HG03378 (cell line): ENCODE results near the gene RPL39.
"Not testable (repeated sequence)": the region's sequence is repeated elsewhere in the genome, so short reads cannot be mapped to it uniquely, and the experiment has no call there.

ENCODE experiments used
- ATAC-seq: cut with Tn5 transposase; IDR thresholded peaks from one replicate; pipeline ENCODE4 v1.9.1; 2021; ENCODE audit warnings: mild to moderate bottlenecking, moderate library complexity; ENCODE audit not compliant: unreplicated experiment

The RPL39 gene

GRCh38 chrX:119791437-119792231, at the start of gene RPL39:
RPL39 (minus strand) TSS chrX:119791630; CDS start chrX:119791576, 54 bp downstream.
- ATAC-seq: peak; percentile 82

DNA sequence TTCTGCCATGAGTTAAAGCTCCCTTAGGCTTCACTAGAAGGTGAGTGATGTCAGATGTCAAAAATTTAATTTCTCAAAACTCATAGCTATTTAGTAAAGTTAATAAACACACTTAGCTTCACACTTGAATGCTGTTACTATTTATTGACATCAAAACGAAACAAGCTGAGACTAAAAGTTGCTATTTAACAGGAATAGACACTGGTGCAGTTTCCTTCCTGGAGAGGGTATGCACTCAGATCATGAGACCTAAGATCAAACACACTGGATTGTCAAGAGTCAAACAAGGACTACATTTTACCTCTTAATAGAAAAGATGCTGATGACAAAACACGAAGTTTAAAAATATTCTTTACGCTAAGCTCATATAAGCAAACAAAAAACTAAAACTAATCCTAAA, 42.5 kb upstream of the RPL39 start:
- ATAC-seq: no peak

DNA sequence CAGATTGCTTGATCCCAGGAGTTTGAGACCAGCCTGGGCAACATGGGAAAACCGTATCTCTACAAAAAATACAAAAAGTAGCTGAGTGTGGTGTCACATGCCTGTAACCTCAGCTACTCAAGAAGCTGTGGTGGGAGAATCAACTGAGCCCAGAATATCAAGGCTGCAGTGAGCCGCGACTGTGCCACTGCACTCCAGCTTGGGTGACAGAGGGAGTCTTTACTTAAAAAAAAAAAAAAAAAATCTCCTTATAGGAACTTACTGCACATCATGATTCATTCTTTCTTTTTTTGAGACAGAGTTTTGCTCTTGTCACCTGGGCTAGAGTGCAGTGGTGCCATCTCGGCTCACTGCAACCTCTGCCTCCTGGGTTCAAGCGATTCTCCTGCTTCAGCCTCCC, 37.0 kb upstream of the RPL39 start:
- no peak for ATAC-seq

DNA sequence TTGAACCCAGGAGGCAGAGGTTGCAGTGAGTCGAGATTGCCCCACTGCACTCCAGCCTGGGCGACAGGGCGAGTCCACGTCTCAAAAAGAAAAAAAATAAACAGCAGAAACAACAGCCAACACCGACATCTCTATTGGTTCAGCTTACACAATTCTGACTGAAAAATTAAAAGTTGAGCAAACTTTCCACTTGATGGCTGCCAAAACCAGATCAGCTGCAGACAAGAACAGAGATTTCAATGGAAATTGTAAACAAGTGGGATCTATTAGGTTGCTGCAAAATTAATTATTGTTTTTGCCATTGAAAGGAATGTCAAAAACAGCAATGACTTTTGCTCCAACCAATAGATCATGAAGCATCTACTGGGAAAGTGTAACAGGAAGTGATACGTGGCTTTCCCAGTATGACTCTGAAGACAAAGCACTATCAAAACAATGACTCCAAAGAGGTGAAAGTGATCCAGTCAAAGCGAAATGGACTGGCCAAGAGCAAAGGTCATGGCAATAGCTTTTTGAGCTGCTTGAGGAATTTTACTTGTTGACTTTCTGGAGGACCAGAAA, 35.0 kb upstream of the RPL39 start:
- no peak for ATAC-seq

DNA sequence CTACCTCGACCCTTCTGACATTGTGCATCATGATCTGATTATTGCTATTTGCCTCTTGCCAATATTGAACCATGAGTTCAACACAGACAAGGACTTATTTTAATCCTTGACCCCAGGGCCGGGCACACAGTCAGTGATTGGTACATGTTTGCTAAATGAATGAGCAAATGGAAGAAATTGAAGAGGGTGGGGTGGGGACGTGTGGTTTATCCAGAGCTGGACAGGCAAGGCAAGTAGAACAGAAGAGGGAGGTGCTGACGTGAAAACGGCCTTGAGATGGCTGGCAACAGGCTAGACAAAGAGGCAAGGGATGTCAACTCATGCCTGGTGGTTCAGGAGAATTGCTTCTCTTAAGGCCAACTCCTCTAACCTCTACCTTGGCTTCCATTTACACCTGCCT, 32.8 kb upstream of the RPL39 start:
- ATAC-seq: not testable (repeated sequence)

DNA sequence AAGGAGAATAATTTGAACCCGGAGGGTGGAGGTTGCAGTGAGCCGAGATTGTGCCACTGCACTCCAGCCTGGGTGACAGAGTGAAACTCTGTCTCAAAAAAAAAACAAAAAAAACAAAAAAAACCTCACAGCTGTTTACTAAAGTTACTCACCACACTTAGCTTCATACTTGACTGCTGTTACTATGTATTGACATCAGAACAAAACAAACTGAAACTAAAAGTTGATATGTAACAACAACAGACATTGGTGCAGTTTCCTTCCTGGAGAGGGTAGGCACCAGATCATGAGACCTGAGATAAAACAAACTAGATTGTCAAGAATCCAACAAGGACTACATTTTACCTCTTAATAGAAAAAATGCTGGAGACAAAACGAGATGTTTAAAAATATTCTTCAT, 30.3 kb upstream of the RPL39 start:
- ATAC-seq: peak; percentile 98

GRCh38 chrX:119817130-119817690, 25.8 kb upstream of the RPL39 start:
- no peak for ATAC-seq

GRCh38 chrX:119816300-119816699, 24.9 kb upstream of the RPL39 start:
- ATAC-seq: no peak

- no peak for ATAC-seq
Measured at GRCh38 chrX:119809185-119809666, 17.8 kb upstream of the RPL39 start.

DNA sequence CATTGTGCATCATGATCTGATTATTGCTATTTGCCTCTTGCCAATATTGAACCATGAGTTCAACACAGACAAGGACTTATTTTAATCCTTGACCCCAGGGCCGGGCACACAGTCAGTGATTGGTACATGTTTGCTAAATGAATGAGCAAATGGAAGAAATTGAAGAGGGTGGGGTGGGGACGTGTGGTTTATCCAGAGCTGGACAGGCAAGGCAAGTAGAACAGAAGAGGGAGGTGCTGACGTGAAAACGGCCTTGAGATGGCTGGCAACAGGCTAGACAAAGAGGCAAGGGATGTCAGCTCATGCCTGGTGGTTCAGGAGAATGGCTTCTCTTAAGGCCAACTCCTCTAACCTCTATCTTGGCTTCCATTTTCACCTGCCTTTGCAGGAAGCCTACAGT, 17.0 kb upstream of the RPL39 start:
- ATAC-seq: not testable (repeated sequence)

DNA sequence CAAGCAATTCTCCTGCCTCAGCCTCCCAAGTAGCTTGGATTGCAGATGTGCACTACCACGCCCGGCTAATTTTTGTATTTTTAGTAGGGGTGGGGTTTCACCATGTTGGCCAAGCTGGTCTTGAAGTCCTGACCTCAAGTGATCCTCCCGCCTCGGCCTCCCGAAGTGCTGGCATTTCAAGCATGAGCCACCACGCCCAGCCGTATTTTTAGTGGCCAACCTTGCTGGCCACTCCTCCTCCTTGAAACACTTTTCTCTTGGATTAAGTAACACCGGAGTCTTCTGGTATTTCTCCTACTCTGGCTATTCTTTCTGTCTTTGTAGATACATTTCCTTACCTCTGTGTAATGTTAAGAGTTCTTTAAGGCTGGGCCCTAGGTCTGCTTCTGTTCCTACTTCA, 11.1 kb upstream of the RPL39 start:
- ATAC-seq: no peak

GRCh38 chrX:119801253-119802221, 10.1 kb upstream of the RPL39 start:
- ATAC-seq: no peak

DNA sequence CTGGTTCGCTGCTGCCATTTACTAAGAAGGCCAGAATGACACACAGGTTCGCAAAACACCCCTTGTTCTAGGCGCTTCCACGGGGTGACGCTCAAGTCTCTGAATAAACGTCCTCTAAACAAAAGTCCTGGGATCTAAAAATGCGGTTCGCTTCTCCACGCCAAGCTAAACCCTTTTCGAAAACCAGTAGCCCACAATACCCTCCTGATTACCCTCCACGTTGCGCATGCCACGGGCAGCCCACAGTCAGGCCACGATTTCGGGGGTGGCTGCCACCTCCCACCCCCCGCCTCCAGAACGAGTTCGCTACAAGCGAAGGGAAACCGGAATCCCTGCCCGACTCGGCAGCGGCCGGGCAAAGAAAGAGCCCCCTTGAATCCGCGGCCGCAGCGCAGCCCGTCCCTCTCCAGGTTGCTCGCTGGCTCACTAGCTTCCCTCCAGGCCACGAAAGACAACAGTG, 423 bp downstream of the RPL39 start:
- peak; percentile 26 for ATAC-seq

DNA sequence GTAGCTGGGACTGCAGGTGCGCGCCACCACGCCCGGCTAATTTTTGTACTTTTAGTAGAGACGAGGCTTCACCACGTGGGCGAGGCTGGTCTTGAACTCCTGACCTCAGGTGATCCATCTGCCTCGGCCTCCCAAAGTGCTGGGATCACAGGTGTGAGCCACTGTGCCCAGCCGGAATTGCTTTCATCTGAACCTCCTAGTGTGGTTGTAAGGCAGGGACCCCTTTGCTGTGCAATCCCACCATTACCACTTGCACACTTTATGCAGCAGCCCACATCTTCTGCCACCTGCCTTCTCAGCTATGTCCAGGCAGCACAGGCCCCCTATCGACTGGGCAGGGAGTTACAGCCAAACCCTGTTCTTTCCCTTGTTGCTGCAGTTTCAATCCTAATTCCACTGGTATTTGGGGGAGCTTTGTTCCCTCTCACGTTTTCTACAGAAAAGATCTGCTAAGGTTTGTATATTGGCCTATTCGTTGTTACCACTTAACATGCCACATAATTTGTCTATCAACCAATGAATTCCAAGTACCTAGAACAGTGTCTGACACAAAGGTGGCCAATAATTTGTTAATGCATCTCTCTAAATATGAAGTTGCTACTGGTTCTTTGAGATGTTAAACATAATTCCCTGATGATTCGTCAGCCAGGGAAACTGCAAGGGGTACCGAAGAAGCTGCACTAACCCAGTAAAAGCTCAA, 6.5 kb downstream of the RPL39 start:
- peak; percentile 46 for ATAC-seq

DNA sequence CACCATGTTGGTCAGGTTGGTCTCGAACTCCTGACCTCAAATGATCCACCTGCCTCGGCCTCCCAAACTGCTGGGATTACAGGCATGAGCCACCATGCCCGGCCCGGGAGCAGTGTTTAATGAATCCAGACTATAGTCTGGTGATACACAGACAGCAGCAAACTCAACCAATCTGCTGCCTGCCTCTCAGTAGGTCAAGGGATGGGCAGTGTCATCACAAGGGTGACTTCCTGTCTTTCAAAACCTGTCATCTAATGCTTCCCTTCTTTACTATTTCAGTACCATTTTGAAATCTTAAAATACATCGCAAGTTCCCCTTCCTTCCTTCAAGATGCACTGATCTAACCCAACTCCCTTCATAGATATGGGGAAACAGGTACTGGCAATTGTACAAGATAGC, 8.4 kb downstream of the RPL39 start:
- no peak for ATAC-seq

DNA sequence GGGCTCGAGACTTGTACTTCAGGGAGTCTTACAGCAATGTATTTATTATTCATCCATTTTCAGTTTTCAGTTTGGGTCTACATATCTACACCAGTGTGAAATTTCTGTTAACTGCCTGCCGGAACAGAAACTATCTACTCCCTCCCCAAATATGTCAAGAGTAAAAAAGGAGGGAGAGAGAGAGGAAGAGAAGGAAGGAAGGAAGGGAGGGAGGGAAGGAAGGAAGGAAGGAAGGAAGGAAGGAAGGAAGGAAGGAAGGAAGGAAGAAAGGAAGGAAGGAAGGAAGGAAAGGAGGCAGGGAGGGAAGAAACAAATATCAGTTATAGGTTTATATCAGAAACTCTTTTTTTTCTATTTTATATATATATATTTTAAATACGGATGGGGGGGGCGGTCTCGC, 12.6 kb downstream of the RPL39 start:
- no peak for ATAC-seq

GRCh38 chrX:119775517-119776238, 15.8 kb downstream of the RPL39 start:
- ATAC-seq: peak; percentile 55

GRCh38 chrX:119769388-119769787, 22.0 kb downstream of the RPL39 start:
- ATAC-seq: not testable (repeated sequence)

DNA sequence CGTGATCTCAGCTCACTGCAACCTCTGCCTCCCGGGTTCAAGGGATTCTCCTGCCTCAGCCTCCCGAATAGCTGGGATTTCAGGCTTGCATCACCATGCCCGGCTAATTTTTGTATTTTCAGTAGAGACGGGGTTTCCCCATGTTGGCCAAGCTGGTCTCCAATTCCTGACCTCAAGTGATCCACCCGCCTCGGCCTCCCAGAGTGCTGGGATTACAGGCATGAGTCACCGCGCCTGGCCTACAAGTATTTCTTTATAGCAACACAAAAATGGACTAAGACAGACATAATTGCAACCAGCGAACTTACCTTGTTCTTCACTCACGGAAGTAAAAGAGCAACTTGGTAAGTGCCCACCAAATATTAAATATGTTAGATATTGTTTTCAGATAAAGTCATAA, 23.0 kb downstream of the RPL39 start:
- not testable (repeated sequence) for ATAC-seq
